Right lobe of liver (tissue), 4 donors: ENCODE results near the gene FAR2.

Experiments
- POLR2A ChIP-seq: fragments of 450-650 bp; IDR thresholded peaks from one replicate; pipeline ENCODE4 v1.6.1; 2017; ENCODE audit warnings: antibody characterized with exemption, mild to moderate bottlenecking
- TF ChIP-seq, protein P1 (sequence below), 4 donors: fragments of 200-600 bp in 3 of 4; fragments of 450-650 bp in 1 of 4; IDR thresholded peaks; one replicate each; pipeline versions ENCODE4 v1.5.1 to v1.8.0; 2016 to 2022; ENCODE audit warnings: antibody characterized with exemption in 4 of 4, mild to moderate bottlenecking in 2 of 4
- donor health status: DM: no; HTN: no; CAD: no.
- donor health status: DM: no; HTN: no; CAD: no.
- donor health status: DM: no; HTN: yes; CAD: no.

DNA sequence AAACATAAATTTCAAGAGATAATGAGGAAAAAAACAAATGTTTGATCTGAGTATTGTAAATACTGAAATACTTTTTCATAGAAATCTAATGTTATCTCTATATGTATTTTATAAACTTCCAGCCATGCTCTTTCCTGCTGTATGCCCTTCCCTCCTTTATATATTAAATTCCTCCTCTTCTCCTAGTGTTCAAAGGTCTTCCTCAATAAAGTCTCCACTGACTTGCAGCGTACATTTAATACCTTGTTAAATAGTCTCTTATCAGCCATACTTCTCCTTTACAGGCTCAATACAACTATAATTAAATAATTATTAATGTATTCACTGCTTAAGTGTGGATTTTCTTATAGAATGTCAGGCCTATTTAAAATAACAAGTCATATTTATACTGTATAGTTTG lies 205.9 kb downstream of the FAR2 start:
- TF ChIP-seq, protein P1, sequence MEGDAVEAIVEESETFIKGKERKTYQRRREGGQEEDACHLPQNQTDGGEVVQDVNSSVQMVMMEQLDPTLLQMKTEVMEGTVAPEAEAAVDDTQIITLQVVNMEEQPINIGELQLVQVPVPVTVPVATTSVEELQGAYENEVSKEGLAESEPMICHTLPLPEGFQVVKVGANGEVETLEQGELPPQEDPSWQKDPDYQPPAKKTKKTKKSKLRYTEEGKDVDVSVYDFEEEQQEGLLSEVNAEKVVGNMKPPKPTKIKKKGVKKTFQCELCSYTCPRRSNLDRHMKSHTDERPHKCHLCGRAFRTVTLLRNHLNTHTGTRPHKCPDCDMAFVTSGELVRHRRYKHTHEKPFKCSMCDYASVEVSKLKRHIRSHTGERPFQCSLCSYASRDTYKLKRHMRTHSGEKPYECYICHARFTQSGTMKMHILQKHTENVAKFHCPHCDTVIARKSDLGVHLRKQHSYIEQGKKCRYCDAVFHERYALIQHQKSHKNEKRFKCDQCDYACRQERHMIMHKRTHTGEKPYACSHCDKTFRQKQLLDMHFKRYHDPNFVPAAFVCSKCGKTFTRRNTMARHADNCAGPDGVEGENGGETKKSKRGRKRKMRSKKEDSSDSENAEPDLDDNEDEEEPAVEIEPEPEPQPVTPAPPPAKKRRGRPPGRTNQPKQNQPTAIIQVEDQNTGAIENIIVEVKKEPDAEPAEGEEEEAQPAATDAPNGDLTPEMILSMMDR (IDR thresholded peaks at IDR 0.05): no peak
- TF ChIP-seq POLR2A: no peak
